Activated CD4-positive, CD25-positive, alpha-beta regulatory T cell (primary cell): ENCODE measurements around the gene UBE2Q1.
A peak's percentile ranks its signal among the peaks of the same experiment; 100 is the strongest.

Source experiments
- DNase-seq, 4 experiments: peaks; one replicate each; lab custom pipeline; 2025; lab: John Stamatoyannopoulos, UW

The UBE2Q1 gene

DNA sequence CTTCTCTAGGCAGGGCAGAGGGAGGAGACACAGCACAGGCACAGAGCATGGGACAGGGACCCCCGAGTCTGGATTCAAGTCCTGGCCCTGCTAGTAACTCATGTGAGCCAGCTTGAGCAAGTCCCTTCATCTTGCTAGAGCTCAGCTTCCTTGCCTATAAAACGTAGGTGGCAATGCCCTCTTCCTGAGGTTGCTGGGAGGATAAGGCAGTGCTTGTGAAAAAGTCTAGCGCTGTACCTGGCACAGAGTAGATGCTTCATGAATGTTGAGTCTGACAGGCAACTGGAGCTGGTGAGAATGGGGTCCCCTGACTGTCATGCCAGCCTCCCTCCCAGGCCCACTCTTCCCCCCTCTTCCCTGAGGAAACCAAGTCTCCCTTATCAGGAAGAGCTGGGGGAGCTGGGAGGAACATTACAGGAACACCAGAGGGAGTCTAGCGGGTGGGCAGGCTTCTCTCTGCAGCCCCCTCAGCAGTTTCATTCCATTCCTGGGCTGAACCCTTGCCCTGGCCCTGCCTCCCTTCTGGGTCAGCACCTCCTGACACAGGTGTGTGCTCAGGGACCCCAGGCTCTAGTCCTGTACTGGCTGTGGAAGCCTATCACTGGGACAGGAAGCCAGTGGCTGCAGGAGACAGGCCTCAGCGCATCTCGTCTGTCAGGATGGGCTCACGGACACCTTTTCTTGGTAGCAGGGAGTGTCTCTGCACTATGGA is 19.0 kb upstream of the UBE2Q1 start:
- no peak for DNase-seq

GRCh38 chr1:154575951-154576566 is 17.6 kb upstream of the UBE2Q1 start:
- no peak for DNase-seq

- DNase-seq: no peak
Measured at GRCh38 chr1:154575147-154575927, 16.9 kb upstream of the UBE2Q1 start.

DNA sequence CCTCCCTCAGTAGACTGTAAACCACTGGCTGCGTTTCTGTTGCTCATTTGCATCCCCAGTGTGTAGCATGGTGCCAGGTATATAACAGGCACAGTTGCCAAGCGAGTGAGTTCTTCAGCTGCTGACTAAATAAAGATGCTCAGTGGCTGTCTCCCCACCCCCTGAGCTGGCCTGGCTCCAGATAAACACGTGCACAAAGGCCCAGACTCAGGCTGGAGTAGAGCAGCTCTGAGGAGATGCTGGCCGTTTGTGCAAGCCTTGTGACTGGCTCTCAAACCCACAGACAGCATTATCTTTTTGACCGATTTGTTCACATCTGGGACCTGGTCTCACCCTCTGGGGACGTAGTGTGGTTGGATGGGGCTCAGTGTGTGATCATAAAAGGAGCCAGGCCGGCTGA is 16.3 kb upstream of the UBE2Q1 start:
- DNase-seq: no peak

- DNase-seq: no peak
Measured at GRCh38 chr1:154573168-154573510, 14.7 kb upstream of the UBE2Q1 start.

- DNase-seq: no peak
Measured at GRCh38 chr1:154572468-154573167, 14.2 kb upstream of the UBE2Q1 start.

DNA sequence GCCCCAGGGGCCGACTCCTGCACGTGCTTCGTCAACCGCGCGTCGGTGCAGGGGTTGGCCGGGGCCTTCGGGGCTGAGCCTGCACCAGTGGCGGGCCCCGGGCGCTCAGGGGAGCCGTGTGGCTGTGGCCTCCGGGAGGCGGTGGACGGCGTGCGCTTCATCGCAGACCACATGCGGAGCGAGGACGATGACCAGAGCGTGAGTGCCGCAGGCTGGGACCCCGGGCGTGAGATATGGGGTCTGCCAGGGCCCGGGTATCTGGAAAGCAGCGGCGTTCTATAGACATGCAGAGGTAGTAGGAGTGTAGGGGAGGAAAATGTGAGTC is 13.5 kb upstream of the UBE2Q1 start:
- no peak for DNase-seq

DNA sequence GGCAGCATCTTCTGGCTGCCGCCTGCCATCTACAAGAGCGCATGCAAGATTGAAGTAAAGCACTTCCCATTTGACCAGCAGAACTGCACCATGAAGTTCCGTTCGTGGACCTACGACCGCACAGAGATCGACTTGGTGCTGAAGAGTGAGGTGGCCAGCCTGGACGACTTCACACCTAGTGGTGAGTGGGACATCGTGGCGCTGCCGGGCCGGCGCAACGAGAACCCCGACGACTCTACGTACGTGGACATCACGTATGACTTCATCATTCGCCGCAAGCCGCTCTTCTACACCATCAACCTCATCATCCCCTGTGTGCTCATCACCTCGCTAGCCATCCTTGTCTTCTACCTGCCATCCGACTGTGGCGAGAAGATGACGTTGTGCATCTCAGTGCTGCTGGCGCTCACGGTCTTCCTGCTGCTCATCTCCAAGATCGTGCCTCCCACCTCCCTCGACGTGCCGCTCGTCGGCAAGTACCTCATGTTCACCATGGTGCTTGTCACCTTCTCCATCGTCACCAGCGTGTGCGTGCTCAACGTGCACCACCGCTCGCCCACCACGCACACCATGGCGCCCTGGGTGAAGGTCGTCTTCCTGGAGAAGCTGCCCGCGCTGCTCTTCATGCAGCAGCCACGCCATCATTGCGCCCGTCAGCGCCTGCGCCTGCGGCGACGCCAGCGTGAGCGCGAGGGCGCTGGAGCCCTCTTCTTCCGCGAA is 12.9 kb upstream of the UBE2Q1 start:
- DNase-seq: no peak

DNA sequence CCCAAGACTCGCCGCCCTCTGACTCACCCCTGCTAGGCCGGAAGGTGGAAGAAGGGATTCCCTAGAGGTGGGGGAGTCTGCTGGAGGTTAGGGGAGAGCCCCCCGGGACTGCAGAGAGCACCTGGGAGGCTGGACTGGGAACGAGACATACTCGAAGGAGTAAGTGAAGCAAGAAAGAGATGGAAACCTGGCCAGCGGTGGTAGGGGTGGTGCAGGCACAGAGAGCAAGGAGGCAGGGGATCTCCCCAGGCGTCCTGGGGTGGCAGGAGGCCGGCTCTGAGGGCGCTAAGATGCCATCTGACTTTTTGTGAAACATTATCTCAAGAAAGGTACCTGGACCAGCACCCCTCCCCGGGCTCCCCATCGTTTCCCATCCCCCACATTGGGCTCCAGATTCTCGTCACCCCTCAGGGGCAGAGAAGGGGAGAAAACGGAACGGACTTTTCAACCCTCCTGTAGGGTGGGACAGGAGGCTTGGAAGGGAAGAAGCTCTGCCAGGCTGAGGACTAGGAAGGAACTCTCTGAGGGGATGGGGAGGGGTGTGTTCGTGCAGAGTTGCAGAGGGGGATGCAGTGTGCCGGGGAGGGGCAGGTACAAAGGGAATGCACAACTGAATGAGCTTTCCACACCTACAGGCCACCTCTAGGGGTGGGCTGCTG is 9.8 kb upstream of the UBE2Q1 start:
- DNase-seq: no peak

DNA sequence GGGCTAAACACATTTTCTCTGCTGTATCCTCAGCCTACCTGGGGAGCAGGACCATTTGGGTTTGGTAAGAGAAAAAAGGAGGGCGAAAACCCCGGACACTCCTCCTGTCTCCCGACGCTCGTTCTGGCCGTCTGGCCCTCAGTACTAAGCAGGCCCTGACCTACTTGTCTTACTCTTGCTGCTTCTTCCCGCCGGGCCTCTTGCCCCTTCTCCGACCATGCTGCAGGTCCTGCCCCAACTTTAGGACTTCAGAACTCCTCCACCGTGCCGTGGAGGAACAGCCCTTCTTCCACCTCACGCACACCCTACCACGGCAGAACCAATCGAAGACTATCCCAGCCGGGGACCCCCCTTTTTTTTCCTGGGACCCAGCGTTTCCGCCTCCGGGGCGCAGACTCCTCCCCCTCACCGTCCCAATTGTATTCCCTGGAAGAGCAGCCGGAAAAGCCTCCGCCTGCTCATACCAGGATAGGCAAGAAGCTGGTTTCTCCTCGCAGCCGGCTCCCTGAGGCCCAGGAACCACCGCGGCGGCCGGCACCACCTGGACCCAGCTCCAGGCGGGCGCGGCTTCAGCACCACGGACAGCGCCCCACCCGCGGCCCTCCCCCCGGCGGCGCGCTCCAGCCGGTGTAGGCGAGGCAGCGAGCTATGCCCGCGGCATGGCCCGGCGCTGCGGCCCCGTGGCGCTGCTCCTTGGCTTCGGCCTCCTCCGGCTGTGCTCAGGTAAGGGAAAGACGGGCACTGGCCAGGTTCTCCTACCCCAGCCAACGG is 9.1 kb upstream of the UBE2Q1 start, which contains the start of gene CHRNB2:
TSS of gene CHRNB2 (plus strand) at position 393 of the 771 bp plus-strand sequence. CDS start at position 660, 267 bp downstream.
- peak; percentile 30 to 57 (median 44) for DNase-seq

DNA sequence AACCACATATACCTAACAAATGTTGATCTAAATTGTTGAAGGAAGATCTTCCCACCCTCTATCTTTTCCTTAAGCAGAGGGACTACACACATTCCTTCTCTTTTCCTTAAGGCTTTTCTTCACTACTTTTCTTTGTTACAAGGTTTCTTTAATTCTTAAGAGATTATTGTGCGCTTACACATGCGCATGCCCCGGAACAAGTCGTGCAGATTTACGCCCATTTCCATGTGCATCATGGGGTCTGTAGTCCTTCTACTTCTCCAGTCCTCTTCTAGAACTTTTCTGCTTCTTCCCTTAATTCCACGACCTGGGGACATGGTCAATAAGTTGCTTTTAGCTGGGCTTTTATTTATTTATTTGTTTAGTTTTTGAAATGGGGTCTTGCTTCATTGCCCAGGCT is 7.4 kb upstream of the UBE2Q1 start:
- no peak for DNase-seq

GRCh38 chr1:154559466-154560044 is 1.1 kb upstream of the UBE2Q1 start:
- DNase-seq: peak; percentile 50 to 66 (median 62)

GRCh38 chr1:154558720-154559465 is 431 bp upstream of the UBE2Q1 start:
- DNase-seq: peak; percentile 97 to 99 (median 98)

DNA sequence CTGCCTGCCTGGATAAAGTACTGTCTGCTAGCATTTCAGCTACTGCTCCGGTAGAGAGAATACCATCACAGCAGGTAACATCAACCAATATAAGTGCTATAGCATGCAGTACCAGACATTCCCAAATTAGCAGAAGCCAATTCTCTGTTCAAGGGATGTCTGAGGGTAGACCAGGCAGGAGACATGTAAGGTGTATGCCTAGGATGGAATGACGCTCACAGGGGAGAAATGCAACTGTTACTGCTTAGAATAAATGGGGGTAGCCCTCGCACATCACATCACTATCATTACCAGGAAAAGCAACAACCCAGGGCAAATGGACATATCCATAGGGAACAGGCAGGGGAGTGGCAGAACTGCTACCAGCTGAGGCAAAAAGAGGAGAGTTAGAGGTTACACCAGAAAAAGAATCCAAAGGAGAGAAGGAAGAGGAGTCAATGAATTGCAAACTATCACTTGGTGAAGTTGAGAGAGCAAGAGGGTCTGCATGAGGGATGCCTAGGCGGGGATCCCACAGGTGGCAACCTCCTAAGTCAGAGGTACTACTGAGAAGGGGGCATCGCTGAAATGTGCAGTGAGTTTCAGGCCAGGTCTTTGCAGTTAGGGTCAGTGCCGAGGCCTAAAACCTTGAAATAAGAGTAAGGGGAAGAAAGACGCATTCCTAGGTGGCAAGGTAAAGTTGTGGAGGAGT is 1.1 kb downstream of the UBE2Q1 start:
- no peak for DNase-seq

DNA sequence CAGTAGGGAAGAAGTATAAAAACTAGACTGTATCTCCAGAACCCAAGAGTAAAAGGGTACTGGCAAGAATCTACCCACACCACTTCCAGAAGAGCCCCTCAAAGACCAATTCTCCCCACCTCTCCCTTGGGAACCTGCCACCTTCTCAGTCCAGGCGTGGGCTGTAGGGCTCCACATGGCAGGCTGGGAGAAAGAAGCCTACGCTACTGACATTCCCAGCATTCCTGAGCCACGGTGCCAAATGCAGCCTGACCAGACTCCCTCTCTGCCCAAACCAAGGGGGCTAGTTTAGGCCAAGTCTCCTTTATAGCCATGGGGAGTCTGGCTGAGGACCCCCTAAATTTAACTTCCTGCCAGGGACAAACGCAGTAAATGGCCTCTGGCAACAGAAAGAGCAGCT is 2.0 kb downstream of the UBE2Q1 start:
- DNase-seq: no peak

GRCh38 chr1:154553056-154554030 is 5.1 kb downstream of the UBE2Q1 start:
- DNase-seq: no peak

DNA sequence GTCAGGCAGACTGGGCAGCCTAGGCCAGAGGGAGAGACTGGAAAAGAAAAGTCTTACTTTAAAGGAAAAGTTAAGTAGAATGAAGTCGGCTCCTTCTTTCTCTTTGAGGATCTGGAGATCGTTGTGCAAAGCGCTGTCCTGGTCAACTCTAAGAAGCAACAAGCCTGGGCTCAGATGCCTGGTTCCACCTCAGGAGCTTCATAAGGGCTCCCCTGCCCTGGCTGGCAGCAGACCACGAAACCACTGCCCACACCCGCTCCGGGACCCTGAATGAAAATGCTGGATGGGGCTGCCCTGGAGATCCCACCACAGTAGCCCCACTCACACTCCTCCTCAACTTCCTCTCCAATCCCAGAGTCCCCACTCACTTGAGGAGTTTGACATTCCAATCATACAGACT is 6.4 kb downstream of the UBE2Q1 start:
- no peak for DNase-seq

GRCh38 chr1:154551474-154551873 is 7.0 kb downstream of the UBE2Q1 start:
- DNase-seq: no peak
